IMR-90 (cell line): Measurements from ENCODE around the gene FOXP1. TPM values are rescaled to one million over a fixed set of nuclear protein-coding genes. Genes with fewer than 3 reads are reported as not detected.

Experiments used
- ATAC-seq: fragments of 200-7000 bp; cut with Tn5 transposase; 2 replicates; pipeline ENCODE4 v1.9.1; 2020; ENCODE audit warnings: low read depth, mild to moderate bottlenecking, moderate library complexity
- BruUV-seq: library from RNA; stranded (reverse); fragments of 400-500 nt; replicated peaks from 2 replicates; lab custom pipeline; 2021; lab: Mats Ljungman, UMichigan
- CTCF ChIA-PET: fragments of 300-600 bp; formaldehyde crosslinking; extraction: SDS; loops from one replicate; lab custom pipeline; 2021; ENCODE audit warnings: antibody characterized with exemption; lab: Yijun Ruan, JAX
- POLR2A ChIA-PET: fragments of 300-600 bp; sonication (Branson Sonifier 250); formaldehyde crosslinking; loops from one replicate; lab custom pipeline; 2022; ENCODE audit warnings: antibody characterized with exemption; ENCODE audit not compliant: unreplicated experiment; lab: Charles Lee
- DNase-seq: peaks from one replicate; pipeline ENCODE4 v3.0.0; 2013
- H2AFZ ChIP-seq: replicated peaks from 2 replicates; pipeline ENCODE3; 2013; ENCODE audit warnings: low read length, mild to moderate bottlenecking; ENCODE audit not compliant: poor library complexity
- H2AK5ac ChIP-seq: 2 replicates; pipeline ENCODE4 v1.6.1; 2013; ENCODE audit warnings: low read depth, low read length, inconsistent platforms
- H2AK9ac ChIP-seq: replicated peaks from 2 replicates; pipeline ENCODE3; 2013; ENCODE audit warnings: mild to moderate bottlenecking, low read depth, low read length, moderate library complexity; ENCODE audit not compliant: poor library complexity
- H2BK120ac ChIP-seq: 2 replicates; pipeline ENCODE4 v1.6.1; 2013; ENCODE audit warnings: low read depth, low read length, inconsistent platforms
- H2BK15ac ChIP-seq: 3 replicates; pipeline ENCODE4 v1.6.1; 2013; ENCODE audit warnings: low read depth, low read length, inconsistent platforms
- H2BK20ac ChIP-seq: 2 replicates; pipeline ENCODE4 v1.6.1; 2013; ENCODE audit warnings: low read depth, mild to moderate bottlenecking, inconsistent platforms, low read length, moderate library complexity
- H2BK5ac ChIP-seq: 2 replicates; pipeline ENCODE4 v1.6.1; 2013; ENCODE audit warnings: mild to moderate bottlenecking, low read depth, low read length, inconsistent platforms; ENCODE audit not compliant: poor library complexity, severe bottlenecking
- H3K14ac ChIP-seq: replicated peaks from 2 replicates; pipeline ENCODE4 v1.6.1; 2013; ENCODE audit warnings: low read depth, low read length, inconsistent platforms
- H3K18ac ChIP-seq: 2 replicates; pipeline ENCODE4 v1.6.1; 2013; ENCODE audit warnings: low read depth, low read length, control low read depth
- H3K23ac ChIP-seq: 2 replicates; pipeline ENCODE4 v1.6.1; 2013; ENCODE audit warnings: low read depth, low read length, inconsistent platforms
- H3K27ac ChIP-seq: 2 replicates; pipeline ENCODE4 v1.5.1; 2013; ENCODE audit warnings: mild to moderate bottlenecking, control low read depth, low read length; ENCODE audit not compliant: insufficient read depth
- H3K27me3 ChIP-seq: 2 replicates; pipeline ENCODE4 v1.6.1; 2013; ENCODE audit warnings: low read length; ENCODE audit not compliant: control insufficient read depth, insufficient read depth
- H3K36me3 ChIP-seq: 2 replicates; pipeline ENCODE4 v1.6.1; 2013; ENCODE audit warnings: low read length, mixed read lengths; ENCODE audit not compliant: control insufficient read depth, insufficient read depth
- H3K4ac ChIP-seq: 2 replicates; pipeline ENCODE4 v1.6.1; 2013; ENCODE audit warnings: low read depth, low read length, inconsistent platforms
- H3K4me1 ChIP-seq: 2 replicates; pipeline ENCODE4 v1.6.1; 2013; ENCODE audit warnings: low read length, mixed read lengths; ENCODE audit not compliant: control insufficient read depth, insufficient read depth
- H3K4me2 ChIP-seq: 2 replicates; pipeline ENCODE4 v1.6.1; 2013; ENCODE audit warnings: low read depth, mild to moderate bottlenecking, control low read depth, low read length, moderate library complexity
- H3K4me3 ChIP-seq: 2 replicates; pipeline ENCODE4 v1.5.1; 2013; ENCODE audit warnings: low read depth, mild to moderate bottlenecking, control low read depth, low read length, moderate library complexity; ENCODE audit not compliant: insufficient read depth
- H3K56ac ChIP-seq: 2 replicates; pipeline ENCODE4 v1.6.1; 2013; ENCODE audit warnings: low read length, inconsistent platforms; ENCODE audit not compliant: insufficient read depth; ENCODE audit errors: extremely low read depth
- H3K79me1 ChIP-seq, 2 experiments: 2 replicates each; pipeline ENCODE4 v1.6.1; 2013; ENCODE audit warnings: low read length in 2 of 2, inconsistent platforms in 1 of 2, low read depth in 1 of 2
- H3K9ac ChIP-seq: 2 replicates; pipeline ENCODE4 v1.6.1; 2013; ENCODE audit warnings: low read depth, low read length, control low read depth
- H3K9me1 ChIP-seq: 2 replicates; pipeline ENCODE4 v1.6.1; 2013; ENCODE audit warnings: low read length, inconsistent platforms; ENCODE audit not compliant: insufficient read depth
- H3K9me3 ChIP-seq: 2 replicates; pipeline ENCODE4 v1.6.1; 2013; ENCODE audit warnings: low read length; ENCODE audit not compliant: control insufficient read depth, insufficient read depth
- H4K20me1 ChIP-seq: 2 replicates; pipeline ENCODE4 v1.6.1; 2013; ENCODE audit warnings: low read length, inconsistent platforms; ENCODE audit not compliant: insufficient read depth
- H4K5ac ChIP-seq: 2 replicates; pipeline ENCODE4 v1.6.1; 2013; ENCODE audit warnings: mild to moderate bottlenecking, low read depth, low read length, control low read depth
- H4K8ac ChIP-seq, 2 experiments: 2 replicates each; pipeline ENCODE4 v1.6.1; 2013; ENCODE audit warnings: low read depth in 2 of 2, low read length in 2 of 2, control low read depth in 1 of 2, inconsistent platforms in 1 of 2
- H4K91ac ChIP-seq: 2 replicates; pipeline ENCODE4 v1.6.1; 2013; ENCODE audit warnings: low read depth, low read length, inconsistent platforms; ENCODE audit not compliant: insufficient read depth
- BHLHE40 ChIP-seq: fragments of 150-350 bp; IDR thresholded peaks from 2 replicates; pipeline ENCODE4 v1.6.1; 2016; ENCODE audit warnings: mild to moderate bottlenecking, low read depth, low read length
- CEBPB ChIP-seq: IDR thresholded peaks from 2 replicates; pipeline ENCODE4 v1.6.1; 2012; ENCODE audit warnings: low read depth, low read length, improper control_type of control experiment
- CHD1 ChIP-seq: IDR thresholded peaks from 2 replicates; pipeline ENCODE4 v1.6.1; 2012; ENCODE audit warnings: low read depth, low read length, improper control_type of control experiment
- FOS ChIP-seq: fragments of 150-350 bp; IDR thresholded peaks from 2 replicates; pipeline ENCODE4 v1.6.1; 2016; ENCODE audit warnings: low read depth, low read length
- MAFK ChIP-seq: IDR thresholded peaks from 2 replicates; pipeline ENCODE4 v1.6.1; 2012; ENCODE audit warnings: low read depth, low read length, improper control_type of control experiment
- MAZ ChIP-seq: IDR thresholded peaks from 2 replicates; pipeline ENCODE4 v1.6.1; 2012; ENCODE audit warnings: low read depth, mild to moderate bottlenecking, low read length, improper control_type of control experiment, moderate library complexity, borderline replicate concordance
- NFE2L2 ChIP-seq: fragments of 150-350 bp; IDR thresholded peaks from 2 replicates; pipeline ENCODE4 v1.6.1; 2016; ENCODE audit warnings: low read depth, mild to moderate bottlenecking, low read length
- POLR2A ChIP-seq: IDR thresholded peaks from 2 replicates; pipeline ENCODE4 v1.6.1; 2012; ENCODE audit warnings: mild to moderate bottlenecking, low read depth, low read length
- RAD21 ChIP-seq: IDR thresholded peaks from 2 replicates; pipeline ENCODE4 v1.6.1; 2012; ENCODE audit warnings: low read length, improper control_type of control experiment
- RCOR1 ChIP-seq: IDR thresholded peaks from 2 replicates; pipeline ENCODE4 v1.6.1; 2012; ENCODE audit warnings: mild to moderate bottlenecking, low read length, improper control_type of control experiment; ENCODE audit not compliant: insufficient replicate concordance
- RFX5 ChIP-seq: IDR thresholded peaks from 2 replicates; pipeline ENCODE4 v1.8.0; 2012; ENCODE audit warnings: low read depth, mild to moderate bottlenecking, low read length, moderate library complexity
- SMC3 ChIP-seq: fragments of 150-350 bp; IDR thresholded peaks from 2 replicates; pipeline ENCODE4 v1.6.1; 2016; ENCODE audit warnings: low read depth, mild to moderate bottlenecking, antibody characterized with exemption, low read length, moderate library complexity
- WGBS, 2 experiments: methylation state at CpG; one replicate each; pipeline versions ENCODE4 v1.1.5 to v1.1.7; 2013; ENCODE audit warnings: missing lambda C conversion rate in 2 of 2; ENCODE audit not compliant: insufficient read length in 1 of 2; ENCODE audit errors: extremely low coverage in 2 of 2; 5-methylcytosine and 5-hydroxymethylcytosine counted together
- dilution Hi-C: fragments of 300-500 bp; cut with HindIII; formaldehyde crosslinking; loops from one replicate; pipeline ENCODE4 v1.14.3; 2018; ENCODE audit warnings: low sequenced_read_pairs; ENCODE audit not compliant: unreplicated experiment
- in situ Hi-C: fragments of 300-500 bp; cut with MboI; formaldehyde crosslinking; loops from 3 replicates; pipeline ENCODE4 v1.14.3; 2019; ENCODE audit warnings: low sequenced_read_pairs, inconsistent platforms, mixed read lengths
- intact Hi-C: fragments of 100-400 bp; cut with micrococcal nuclease; formaldehyde crosslinking; loops from 2 replicates; pipeline ENCODE4 v1.10.0; 2022
- polyA plus RNA-seq, 3 experiments: library from polyadenylated mRNA; depleted of rRNA; stranded (reverse); fragments of >200 nt; gene quantifications; 2 replicates each; pipeline ENCODE4 v1.2.3, GENCODE V29; 2012; ENCODE audit warnings: low replicate concordance in 1 of 3
- total RNA-seq: library from RNA; depleted of rRNA; stranded (reverse); fragments of >200 nt; gene quantifications from 2 replicates; pipeline ENCODE4 v1.2.3, GENCODE V29; 2012
- TF ChIP-seq, protein P1 (sequence below): conservative IDR thresholded peaks from 2 replicates; pipeline ENCODE4 v1.5.1; 2012; ENCODE audit warnings: mild to moderate bottlenecking, low read depth, low read length, improper control_type of control experiment
- TF ChIP-seq, protein P2 (sequence below): fragments of 150-350 bp; IDR thresholded peaks from 2 replicates; pipeline ENCODE4 v1.6.1; 2016; ENCODE audit warnings: low read depth, mild to moderate bottlenecking, low read length, moderate library complexity, borderline replicate concordance
- TF ChIP-seq, protein P3 (sequence below): fragments of 150-350 bp; IDR thresholded peaks from 2 replicates; pipeline ENCODE4 v1.6.1; 2017; ENCODE audit warnings: mild to moderate bottlenecking, antibody characterized with exemption, low read length, low read depth

Gene FOXP1
- total and polyA plus RNA-seq, 2 of the 4 experiments (the other 2 are of a cell fraction): 37.0 to 132 TPM

DNA sequence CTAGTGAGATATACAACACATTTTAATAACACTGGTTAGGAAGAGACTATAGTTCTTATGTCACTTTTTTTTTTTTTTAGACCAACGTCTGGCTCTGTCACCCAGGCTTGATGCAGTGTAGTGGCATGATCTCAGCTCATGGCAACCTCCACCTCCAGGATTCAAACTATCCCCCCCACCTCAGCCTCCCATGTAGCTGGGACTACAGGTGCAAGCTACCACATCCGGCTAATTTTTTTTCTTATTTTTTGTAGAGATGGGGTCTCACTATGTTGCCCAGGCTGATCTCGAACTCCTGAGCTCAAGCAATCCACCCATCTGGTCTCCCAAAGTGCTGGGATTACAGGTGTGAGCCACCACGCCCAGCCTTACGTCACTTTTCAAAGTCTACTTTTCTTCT, 100.8 kb downstream of the FOXP1 start:
- BruUV-seq: no TSS peak
- ATAC-seq: no peak

More for the DNA sequence above, 100.8 kb downstream of the FOXP1 start:
- DNase-seq: no peak
- Histone ChIP-seq H4K91ac (no peak overlapping the region), H3K9me3 (no peaks in the 10 kb centered on the region), H3K27me3 (no peaks in the 10 kb centered on the region), H2BK15ac (no peak overlapping the region), H4K5ac (no peak overlapping the region), H3K4me1 (peaks cover 2% of the 10 kb centered on the region; the same call in 1 of the 2 replicates), H3K14ac (no peak overlapping the region), H4K20me1 (peaks cover 4% of the 10 kb centered on the region; the same call in 1 of the 2 replicates), H3K56ac (no peak overlapping the region), H3K79me1 (peaks cover 12 to 19% of the 10 kb centered on the region in 2 experiments), H2AK5ac (no peak overlapping the region), H2AK9ac (no peak overlapping the region), H3K9me1 (peaks cover 5% of the 10 kb centered on the region), H3K18ac (no peak overlapping the region), H3K9ac (no peak overlapping the region), H3K27ac (no peak overlapping the region), H2BK120ac (no peak overlapping the region), H3K4me2 (no peak overlapping the region), H3K23ac (no peak overlapping the region), H4K8ac (no peak overlapping the region), H3K4ac (no peak overlapping the region), H2BK20ac (no peak overlapping the region), H2BK5ac (no peak overlapping the region), H2AFZ (no peak overlapping the region), H3K4me3 (no peak overlapping the region), H3K36me3 (no peaks in the 10 kb centered on the region)
- intact Hi-C loops: no loop called here
- no peak for TF ChIP-seq POLR2A
- no peak for TF ChIP-seq RFX5
- no peak for TF ChIP-seq CEBPB
- TF ChIP-seq, protein P1, sequence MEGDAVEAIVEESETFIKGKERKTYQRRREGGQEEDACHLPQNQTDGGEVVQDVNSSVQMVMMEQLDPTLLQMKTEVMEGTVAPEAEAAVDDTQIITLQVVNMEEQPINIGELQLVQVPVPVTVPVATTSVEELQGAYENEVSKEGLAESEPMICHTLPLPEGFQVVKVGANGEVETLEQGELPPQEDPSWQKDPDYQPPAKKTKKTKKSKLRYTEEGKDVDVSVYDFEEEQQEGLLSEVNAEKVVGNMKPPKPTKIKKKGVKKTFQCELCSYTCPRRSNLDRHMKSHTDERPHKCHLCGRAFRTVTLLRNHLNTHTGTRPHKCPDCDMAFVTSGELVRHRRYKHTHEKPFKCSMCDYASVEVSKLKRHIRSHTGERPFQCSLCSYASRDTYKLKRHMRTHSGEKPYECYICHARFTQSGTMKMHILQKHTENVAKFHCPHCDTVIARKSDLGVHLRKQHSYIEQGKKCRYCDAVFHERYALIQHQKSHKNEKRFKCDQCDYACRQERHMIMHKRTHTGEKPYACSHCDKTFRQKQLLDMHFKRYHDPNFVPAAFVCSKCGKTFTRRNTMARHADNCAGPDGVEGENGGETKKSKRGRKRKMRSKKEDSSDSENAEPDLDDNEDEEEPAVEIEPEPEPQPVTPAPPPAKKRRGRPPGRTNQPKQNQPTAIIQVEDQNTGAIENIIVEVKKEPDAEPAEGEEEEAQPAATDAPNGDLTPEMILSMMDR: no peak
- no peak for TF ChIP-seq BHLHE40
- TF ChIP-seq NFE2L2: no peak
- TF ChIP-seq SMC3: no peak
- TF ChIP-seq, protein P2, sequence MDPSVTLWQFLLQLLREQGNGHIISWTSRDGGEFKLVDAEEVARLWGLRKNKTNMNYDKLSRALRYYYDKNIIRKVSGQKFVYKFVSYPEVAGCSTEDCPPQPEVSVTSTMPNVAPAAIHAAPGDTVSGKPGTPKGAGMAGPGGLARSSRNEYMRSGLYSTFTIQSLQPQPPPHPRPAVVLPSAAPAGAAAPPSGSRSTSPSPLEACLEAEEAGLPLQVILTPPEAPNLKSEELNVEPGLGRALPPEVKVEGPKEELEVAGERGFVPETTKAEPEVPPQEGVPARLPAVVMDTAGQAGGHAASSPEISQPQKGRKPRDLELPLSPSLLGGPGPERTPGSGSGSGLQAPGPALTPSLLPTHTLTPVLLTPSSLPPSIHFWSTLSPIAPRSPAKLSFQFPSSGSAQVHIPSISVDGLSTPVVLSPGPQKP: no peak
- TF ChIP-seq MAFK: no peak
- no peak for TF ChIP-seq RCOR1
- TF ChIP-seq, protein P3, sequence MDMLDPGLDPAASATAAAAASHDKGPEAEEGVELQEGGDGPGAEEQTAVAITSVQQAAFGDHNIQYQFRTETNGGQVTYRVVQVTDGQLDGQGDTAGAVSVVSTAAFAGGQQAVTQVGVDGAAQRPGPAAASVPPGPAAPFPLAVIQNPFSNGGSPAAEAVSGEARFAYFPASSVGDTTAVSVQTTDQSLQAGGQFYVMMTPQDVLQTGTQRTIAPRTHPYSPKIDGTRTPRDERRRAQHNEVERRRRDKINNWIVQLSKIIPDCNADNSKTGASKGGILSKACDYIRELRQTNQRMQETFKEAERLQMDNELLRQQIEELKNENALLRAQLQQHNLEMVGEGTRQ: no peak
- TF ChIP-seq FOS: no peak
- no peak for TF ChIP-seq CHD1
- no peak for TF ChIP-seq RAD21
- no peak for TF ChIP-seq MAZ
- CTCF ChIA-PET: no interaction called here
- dilution Hi-C loops: no loop called here
- in situ Hi-C loops: no loop called here
- no CpG with 5 or more reads among the region's 5 CpGs for WGBS, 2 experiments
- POLR2A ChIA-PET: no interaction called here
